Measurements from ENCODE around the gene ST8SIA4. TPM values are rescaled to one million over a fixed set of nuclear protein-coding genes. Genes with fewer than 3 reads are reported as not detected.

ST8SIA4 gene
- total RNA-seq, 1 experiment from 2014 or later: 0.41 TPM

DNA sequence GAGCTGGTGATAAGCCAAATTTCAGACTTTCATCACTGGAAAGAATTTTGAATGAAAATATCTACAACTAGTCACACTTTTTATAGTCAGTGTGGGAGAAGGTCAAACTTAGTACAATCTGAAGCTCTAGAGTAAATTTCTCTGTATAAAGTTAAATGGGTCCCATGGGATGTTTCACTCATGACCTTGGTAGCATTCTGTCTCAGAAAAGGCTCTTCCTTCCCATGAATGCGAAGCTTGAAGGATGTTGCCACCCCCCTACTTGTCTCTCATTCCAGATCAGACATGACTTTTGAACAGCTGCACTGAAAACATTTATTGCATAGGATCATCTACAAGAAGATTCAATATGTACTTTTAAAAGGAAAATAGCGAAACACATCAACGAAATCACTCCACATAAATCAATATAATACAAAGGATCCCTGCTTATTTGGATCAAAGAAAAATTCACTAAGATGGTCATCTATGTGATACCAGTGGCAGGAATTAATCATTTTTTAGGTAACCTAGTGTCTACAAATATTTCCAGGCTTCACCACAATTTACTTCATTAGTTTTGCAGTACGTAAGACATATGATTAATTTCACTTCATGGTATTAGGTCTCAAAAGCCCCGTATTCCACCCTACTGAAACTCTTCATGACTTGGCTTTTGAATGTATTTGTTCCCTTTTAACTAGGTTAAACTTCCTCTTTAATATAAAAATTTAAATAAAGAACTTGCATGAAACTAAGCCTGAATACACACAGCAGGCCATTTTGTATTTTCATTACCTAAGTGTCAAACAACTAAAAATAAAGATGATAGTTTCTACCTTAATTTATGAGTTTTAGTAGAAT lies 4.4 kb downstream of the ST8SIA4 start:
- no peaks in the 10 kb centered on the region for H3K9me3 ChIP-seq (ENCODE audit: control insufficient read depth, insufficient read depth, low read depth, low read length)
- peaks cover 19% of the 10 kb centered on the region for H3K27me3 ChIP-seq (ENCODE audit: control insufficient read depth, insufficient read depth, low read length)
- CTCF ChIA-PET: no interaction called here
- peaks cover 4% of the 10 kb centered on the region for H3K4me1 ChIP-seq (ENCODE audit: control insufficient read depth, insufficient read depth, low read length)
- no peak overlapping the region for H3K27ac ChIP-seq (ENCODE audit: low read length)
- no peak for ATAC-seq
- in situ Hi-C loops (cut with HindIII; ENCODE audit: low pct_unique_long_range_greater_than_20kb, low sequenced_read_pairs): no loop called here
- no TSS peak for BruUV-seq (replicated peaks)
- POLR2A ChIA-PET: no interaction called here
- no peak overlapping the region for H3K4me3 ChIP-seq (ENCODE audit: low read depth in 2 of 2, low read length in 2 of 2)
- no peak for DNase-seq (ENCODE audit: low read depth, low spot score)
- no peaks in the 10 kb centered on the region for H3K36me3 ChIP-seq (ENCODE audit: control insufficient read depth, insufficient read depth, low read length)
- no peak for TF ChIP-seq SIN3A (IDR thresholded peaks at IDR 0.05; ENCODE audit: borderline replicate concordance, insufficient read depth, low read depth, low read length)
- TF ChIP-seq POLR2AphosphoS5 (IDR thresholded peaks at IDR 0.05; ENCODE audit: low read depth, low read length): no peak
- TF ChIP-seq, protein P1, sequence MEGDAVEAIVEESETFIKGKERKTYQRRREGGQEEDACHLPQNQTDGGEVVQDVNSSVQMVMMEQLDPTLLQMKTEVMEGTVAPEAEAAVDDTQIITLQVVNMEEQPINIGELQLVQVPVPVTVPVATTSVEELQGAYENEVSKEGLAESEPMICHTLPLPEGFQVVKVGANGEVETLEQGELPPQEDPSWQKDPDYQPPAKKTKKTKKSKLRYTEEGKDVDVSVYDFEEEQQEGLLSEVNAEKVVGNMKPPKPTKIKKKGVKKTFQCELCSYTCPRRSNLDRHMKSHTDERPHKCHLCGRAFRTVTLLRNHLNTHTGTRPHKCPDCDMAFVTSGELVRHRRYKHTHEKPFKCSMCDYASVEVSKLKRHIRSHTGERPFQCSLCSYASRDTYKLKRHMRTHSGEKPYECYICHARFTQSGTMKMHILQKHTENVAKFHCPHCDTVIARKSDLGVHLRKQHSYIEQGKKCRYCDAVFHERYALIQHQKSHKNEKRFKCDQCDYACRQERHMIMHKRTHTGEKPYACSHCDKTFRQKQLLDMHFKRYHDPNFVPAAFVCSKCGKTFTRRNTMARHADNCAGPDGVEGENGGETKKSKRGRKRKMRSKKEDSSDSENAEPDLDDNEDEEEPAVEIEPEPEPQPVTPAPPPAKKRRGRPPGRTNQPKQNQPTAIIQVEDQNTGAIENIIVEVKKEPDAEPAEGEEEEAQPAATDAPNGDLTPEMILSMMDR (IDR thresholded peaks at IDR 0.05): no peak
- TF ChIP-seq TCF7L2 (IDR thresholded peaks at IDR 0.05; ENCODE audit: low read depth, low read length): no peak
- TF ChIP-seq, protein P2, sequence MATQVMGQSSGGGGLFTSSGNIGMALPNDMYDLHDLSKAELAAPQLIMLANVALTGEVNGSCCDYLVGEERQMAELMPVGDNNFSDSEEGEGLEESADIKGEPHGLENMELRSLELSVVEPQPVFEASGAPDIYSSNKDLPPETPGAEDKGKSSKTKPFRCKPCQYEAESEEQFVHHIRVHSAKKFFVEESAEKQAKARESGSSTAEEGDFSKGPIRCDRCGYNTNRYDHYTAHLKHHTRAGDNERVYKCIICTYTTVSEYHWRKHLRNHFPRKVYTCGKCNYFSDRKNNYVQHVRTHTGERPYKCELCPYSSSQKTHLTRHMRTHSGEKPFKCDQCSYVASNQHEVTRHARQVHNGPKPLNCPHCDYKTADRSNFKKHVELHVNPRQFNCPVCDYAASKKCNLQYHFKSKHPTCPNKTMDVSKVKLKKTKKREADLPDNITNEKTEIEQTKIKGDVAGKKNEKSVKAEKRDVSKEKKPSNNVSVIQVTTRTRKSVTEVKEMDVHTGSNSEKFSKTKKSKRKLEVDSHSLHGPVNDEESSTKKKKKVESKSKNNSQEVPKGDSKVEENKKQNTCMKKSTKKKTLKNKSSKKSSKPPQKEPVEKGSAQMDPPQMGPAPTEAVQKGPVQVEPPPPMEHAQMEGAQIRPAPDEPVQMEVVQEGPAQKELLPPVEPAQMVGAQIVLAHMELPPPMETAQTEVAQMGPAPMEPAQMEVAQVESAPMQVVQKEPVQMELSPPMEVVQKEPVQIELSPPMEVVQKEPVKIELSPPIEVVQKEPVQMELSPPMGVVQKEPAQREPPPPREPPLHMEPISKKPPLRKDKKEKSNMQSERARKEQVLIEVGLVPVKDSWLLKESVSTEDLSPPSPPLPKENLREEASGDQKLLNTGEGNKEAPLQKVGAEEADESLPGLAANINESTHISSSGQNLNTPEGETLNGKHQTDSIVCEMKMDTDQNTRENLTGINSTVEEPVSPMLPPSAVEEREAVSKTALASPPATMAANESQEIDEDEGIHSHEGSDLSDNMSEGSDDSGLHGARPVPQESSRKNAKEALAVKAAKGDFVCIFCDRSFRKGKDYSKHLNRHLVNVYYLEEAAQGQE (IDR thresholded peaks at IDR 0.05; ENCODE audit: insufficient read depth in 1 of 2, low read depth in 2 of 2, low read length in 1 of 2): no peak
- intact Hi-C loops (cut with micrococcal nuclease; ENCODE audit: unreplicated experiment): no loop called here

DNA sequence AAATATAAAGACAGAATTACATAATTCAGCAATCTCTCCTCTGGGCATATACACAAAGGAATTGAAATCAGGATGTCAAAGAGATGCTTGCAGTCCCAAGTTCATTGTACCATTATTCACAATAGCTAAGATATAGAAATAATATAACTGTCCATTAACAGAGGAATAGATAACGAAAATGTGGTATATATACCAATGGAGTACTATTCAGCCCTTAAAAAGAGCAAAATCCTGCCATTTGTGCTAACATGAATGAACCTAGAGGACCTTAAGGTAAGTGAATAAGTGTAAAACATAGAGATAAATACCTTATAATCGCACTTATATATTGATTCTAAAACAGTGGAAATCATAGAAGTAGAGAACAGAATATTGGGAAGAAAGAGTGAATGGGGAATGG lies 7.0 kb downstream of the ST8SIA4 start:
- H3K9me3 ChIP-seq (ENCODE audit: control insufficient read depth, insufficient read depth, low read depth, low read length): no peaks in the 10 kb centered on the region
- TF ChIP-seq POLR2AphosphoS5 (IDR thresholded peaks at IDR 0.05; ENCODE audit: low read depth, low read length): no peak
- TF ChIP-seq, protein P1 (IDR thresholded peaks at IDR 0.05): no peak
- CTCF ChIA-PET: no interaction called here
- DNase-seq (ENCODE audit: low read depth, low spot score): no peak
- no peak overlapping the region for H3K4me3 ChIP-seq (ENCODE audit: low read depth in 2 of 2, low read length in 2 of 2)
- no peak for ATAC-seq
- H3K27ac ChIP-seq (ENCODE audit: low read length): no peak overlapping the region
- POLR2A ChIA-PET: no interaction called here
- no TSS peak for BruUV-seq (replicated peaks)
- intact Hi-C loops (cut with micrococcal nuclease; ENCODE audit: unreplicated experiment): no loop called here
- in situ Hi-C loops (cut with HindIII; ENCODE audit: low pct_unique_long_range_greater_than_20kb, low sequenced_read_pairs): no loop called here
- peaks cover under 1% of the 10 kb centered on the region for H3K4me1 ChIP-seq (ENCODE audit: control insufficient read depth, insufficient read depth, low read length)
- no peaks in the 10 kb centered on the region for H3K36me3 ChIP-seq (ENCODE audit: control insufficient read depth, insufficient read depth, low read length)
- 0 out of 2 replicates have a peak, but pooled peaks cover 8% of the 10 kb centered on the region for H3K27me3 ChIP-seq (ENCODE audit: control insufficient read depth, insufficient read depth, low read length)

Measured in Panc1 (cell line).